H9 (cell line): ENCODE results near the gene MEA1. TPM values are rescaled to one million over a fixed set of nuclear protein-coding genes. Genes with fewer than 3 reads are reported as not detected.
A peak's percentile ranks its signal among the peaks of the same experiment; 100 is the strongest.

Source experiments
- DNase-seq: peaks from one replicate; pipeline ENCODE4 v3.0.0-alpha.2; 2017
- H2AFZ ChIP-seq: one replicate; pipeline ENCODE4 v1.6.1; 2013; ENCODE audit warnings: mild to moderate bottlenecking, low read length, control low read depth, moderate library complexity
- H2AK5ac ChIP-seq: 2 replicates; pipeline ENCODE4 v1.6.1; 2013; ENCODE audit warnings: low read length, control low read depth, mixed read lengths; ENCODE audit not compliant: insufficient read length
- H2BK120ac ChIP-seq: one replicate; pipeline ENCODE4 v1.6.1; 2013; ENCODE audit warnings: low read depth, mild to moderate bottlenecking, low read length, control low read depth, inconsistent platforms; ENCODE audit not compliant: poor library complexity, severe bottlenecking
- H2BK12ac ChIP-seq: 2 replicates; pipeline ENCODE4 v1.6.1; 2013; ENCODE audit warnings: low read length, control low read depth, mixed read lengths, low read depth; ENCODE audit not compliant: insufficient read length
- H2BK15ac ChIP-seq: 2 replicates; pipeline ENCODE4 v1.6.1; 2013; ENCODE audit warnings: low read depth, low read length, control low read depth
- H2BK20ac ChIP-seq: one replicate; pipeline ENCODE4 v1.6.1; 2013; ENCODE audit warnings: low read depth, mild to moderate bottlenecking, low read length, control low read depth, inconsistent platforms; ENCODE audit not compliant: poor library complexity, severe bottlenecking
- H2BK5ac ChIP-seq: 2 replicates; pipeline ENCODE4 v1.6.1; 2013; ENCODE audit warnings: low read length, control low read depth, mixed read lengths; ENCODE audit not compliant: insufficient read length
- H3K14ac ChIP-seq: 2 replicates; pipeline ENCODE4 v1.6.1; 2013; ENCODE audit warnings: low read length, control low read depth; ENCODE audit not compliant: insufficient read depth
- H3K18ac ChIP-seq: 2 replicates; pipeline ENCODE4 v1.6.1; 2013; ENCODE audit warnings: low read depth, mild to moderate bottlenecking, mixed read lengths, low read length, control low read depth; ENCODE audit not compliant: insufficient read length
- H3K23ac ChIP-seq: 2 replicates; pipeline ENCODE4 v1.6.1; 2013; ENCODE audit warnings: low read length, control low read depth, mixed read lengths, low read depth; ENCODE audit not compliant: insufficient read length
- H3K23me2 ChIP-seq: 2 replicates; pipeline ENCODE4 v1.6.1; 2013; ENCODE audit warnings: low read depth, mild to moderate bottlenecking, mixed read lengths, low read length, control low read depth; ENCODE audit not compliant: insufficient read length, poor library complexity, severe bottlenecking
- H3K27ac ChIP-seq: 2 replicates; pipeline ENCODE4 v1.5.1; 2013; ENCODE audit warnings: low read length, control low read depth, mixed read lengths, low read depth; ENCODE audit not compliant: insufficient read length
- H3K27me3 ChIP-seq: 2 replicates; pipeline ENCODE4 v1.6.1; 2013; ENCODE audit warnings: low read length, control low read depth, inconsistent platforms; ENCODE audit not compliant: insufficient read depth
- H3K4ac ChIP-seq: 2 replicates; pipeline ENCODE4 v1.6.1; 2013; ENCODE audit warnings: low read depth, mild to moderate bottlenecking, control low read depth, inconsistent platforms, low read length, moderate library complexity
- H3K4me1 ChIP-seq: 2 replicates; pipeline ENCODE4 v1.6.1; 2013; ENCODE audit warnings: low read length, control low read depth, inconsistent platforms; ENCODE audit not compliant: insufficient read depth
- H3K4me2 ChIP-seq: 2 replicates; pipeline ENCODE4 v1.6.1; 2013; ENCODE audit warnings: low read length, control low read depth, mixed read lengths; ENCODE audit not compliant: insufficient read length, insufficient read depth
- H3K56ac ChIP-seq: 2 replicates; pipeline ENCODE4 v1.6.1; 2013; ENCODE audit warnings: low read depth, mild to moderate bottlenecking, mixed read lengths, low read length, control low read depth; ENCODE audit not compliant: insufficient read length
- H3K79me1 ChIP-seq: 2 replicates; pipeline ENCODE4 v1.6.1; 2013; ENCODE audit warnings: low read depth, mild to moderate bottlenecking, moderate library complexity, low read length, control low read depth, inconsistent platforms; ENCODE audit not compliant: insufficient read depth, poor library complexity, severe bottlenecking
- H3K79me2 ChIP-seq: 2 replicates; pipeline ENCODE4 v1.6.1; 2013; ENCODE audit warnings: low read length, control low read depth, inconsistent platforms; ENCODE audit not compliant: insufficient read depth
- H3K9ac ChIP-seq: 2 replicates; pipeline ENCODE4 v1.6.1; 2013; ENCODE audit warnings: low read length, control low read depth, mixed read lengths; ENCODE audit not compliant: insufficient read length; ENCODE audit errors: extremely low read depth
- H3K9me3 ChIP-seq: one replicate; pipeline ENCODE4 v1.6.1; 2013; ENCODE audit warnings: low read depth, low read length, inconsistent platforms; ENCODE audit not compliant: control insufficient read depth
- H3T11ph ChIP-seq: one replicate; pipeline ENCODE4 v1.6.1; 2013; ENCODE audit warnings: mild to moderate bottlenecking, low read length, control low read depth, inconsistent platforms
- H4K20me1 ChIP-seq: one replicate; pipeline ENCODE4 v1.6.1; 2013; ENCODE audit not compliant: control insufficient read depth, insufficient read length, insufficient read depth
- H4K5ac ChIP-seq: 2 replicates; pipeline ENCODE4 v1.6.1; 2013; ENCODE audit warnings: low read depth, mild to moderate bottlenecking, mixed read lengths, low read length, control low read depth; ENCODE audit not compliant: insufficient read length
- H4K8ac ChIP-seq: replicated peaks from 2 replicates; pipeline ENCODE4 v1.6.1; 2013; ENCODE audit warnings: low read length, control low read depth, mixed read lengths, low read depth; ENCODE audit not compliant: insufficient read length
- H4K91ac ChIP-seq: 2 replicates; pipeline ENCODE4 v1.6.1; 2013; ENCODE audit warnings: low read depth, mild to moderate bottlenecking, moderate library complexity, mixed read lengths, low read length, control low read depth; ENCODE audit not compliant: insufficient read length
- H3K27ac Mint-ChIP-seq, 3 experiments: 2 replicates in 2 of 3; 3 replicates in 1 of 3; pipeline ENCODE4 v1.8.0; 2020 to 2021; ENCODE audit warnings: mixed read lengths in 3 of 3, mild to moderate bottlenecking in 1 of 3, moderate library complexity in 1 of 3
- H3K27me3 Mint-ChIP-seq: 2 replicates; pipeline ENCODE4 v1.8.0; 2021; ENCODE audit warnings: low read depth, mild to moderate bottlenecking, moderate library complexity, mixed read lengths
- H3K36me3 Mint-ChIP-seq, 3 experiments: 2 replicates in 2 of 3; 3 replicates in 1 of 3; pipeline ENCODE4 v1.8.0; 2020 to 2021; ENCODE audit warnings: low read depth in 3 of 3, mixed read lengths in 3 of 3; ENCODE audit not compliant: insufficient read depth in 1 of 3
- H3K4me1 Mint-ChIP-seq, 2 experiments: 2 replicates each; pipeline ENCODE4 v1.8.0; 2020; ENCODE audit warnings: mixed read lengths in 2 of 2
- H3K4me3 Mint-ChIP-seq, 2 experiments: 2 replicates in 1 of 2; 3 replicates in 1 of 2; pipeline ENCODE4 v1.8.0; 2020 to 2021; ENCODE audit warnings: mild to moderate bottlenecking in 2 of 2, mixed read lengths in 2 of 2, moderate library complexity in 1 of 2
- H3K9me3 Mint-ChIP-seq, 2 experiments: 2 replicates in 1 of 2; 3 replicates in 1 of 2; pipeline ENCODE4 v1.8.0; 2020; ENCODE audit warnings: mild to moderate bottlenecking in 2 of 2, mixed read lengths in 2 of 2, moderate library complexity in 1 of 2
- CTCF ChIP-seq: fragments of 200-600 bp; sonication (generic); conservative IDR thresholded peaks from 3 replicates; pipeline ENCODE4 v1.8.0; 2021; ENCODE audit warnings: antibody characterized with exemption, mild to moderate bottlenecking
- WGBS: extraction: QIAGEN DNeasy Blood & Tissue Kit; methylation state at CpG from one replicate; pipeline ENCODE4 v1.1.7; 2013; ENCODE audit warnings: missing lambda C conversion rate, low lambda C conversion rate, mixed read lengths; ENCODE audit not compliant: insufficient read length; ENCODE audit errors: extremely low coverage; 5-methylcytosine and 5-hydroxymethylcytosine counted together
- total RNA-seq: library from RNA; stranded (reverse); gene quantifications from 2 replicates; pipeline ENCODE4 v1.2.1, GENCODE V29; 2021

MEA1 gene
- total RNA-seq, 1 experiment from 2014 or later, result 113 TPM

GRCh38 chr6:43052842-43053544, 39.2 kb upstream of the MEA1 start:
- Histone ChIP-seq H3K18ac (peak overlapping the region; percentile 52), H2BK12ac (no peak overlapping the region), H2BK20ac (no peak overlapping the region), H4K91ac (no peak overlapping the region), H4K20me1 (no peaks in the 10 kb centered on the region), H3K23me2 (peaks cover 7% of the 10 kb centered on the region), H4K5ac (no peak overlapping the region), H2AK5ac (no peak overlapping the region), H3K23ac (no peak overlapping the region), H3K9ac (peak overlapping the region; percentile 72), H2BK15ac (no peak overlapping the region), H2BK5ac (no peak overlapping the region), H3K79me1 (no peaks in the 10 kb centered on the region), H2BK120ac (no peak overlapping the region), H3K27ac (no peak overlapping the region), H3K79me2 (0 out of 2 replicates have a peak, but pooled peaks cover 2% of the 10 kb centered on the region), H3T11ph (no peak overlapping the region), H4K8ac (no peak overlapping the region), H3K4ac (no peak overlapping the region; the same call in 1 of the 2 replicates), H3K27me3 (no peaks in the 10 kb centered on the region), H3K4me1 (no peaks in the 10 kb centered on the region), H3K56ac (no peak overlapping the region), H2AFZ (no peak overlapping the region), H3K4me2 (peak overlapping the region; percentile 52), H3K9me3 (no peaks in the 10 kb centered on the region), H3K14ac (peak overlapping the region; percentile 85)
- Mint-ChIP-seq H3K27ac (peak overlapping the region; percentile 88 to 98 (median 92)), H3K4me1 (peaks cover 24 to 25% of the 10 kb centered on the region in 2 experiments), H3K27me3 (no peaks in the 10 kb centered on the region; the same call in 1 of the 2 replicates), H3K9me3 (peaks cover 0 to 3% of the 10 kb centered on the region in 2 experiments; a peak in 1 of 5 replicates), H3K36me3 (peaks cover 31 to 59% (median 56%) of the 10 kb centered on the region in 3 experiments), H3K4me3 (peak overlapping the region; percentile 94)
- TF ChIP-seq CTCF, result no peak
- no CpG with 5 or more reads among the region's 22 CpGs for WGBS
- peak; percentile 51 for DNase-seq
